Ishikawa (cell line): Measurements from ENCODE around the gene XDH.

Experiments used
- CEBPB ChIP-seq: IDR thresholded peaks from 2 replicates; pipeline ENCODE4 v1.6.1; 2012
- CREB1 ChIP-seq: IDR thresholded peaks from 2 replicates; pipeline ENCODE4 v1.6.1; 2012; ENCODE audit warnings: low read depth
- EP300 ChIP-seq: IDR thresholded peaks from 2 replicates; pipeline ENCODE4 v1.6.1; 2012; ENCODE audit warnings: borderline replicate concordance
- RAD21 ChIP-seq: IDR thresholded peaks from 2 replicates; pipeline ENCODE4 v1.6.1; 2012; ENCODE audit warnings: low read depth
- TAF1 ChIP-seq: IDR thresholded peaks from 2 replicates; pipeline ENCODE4 v1.6.1; 2012; ENCODE audit warnings: low read depth, mild to moderate bottlenecking
- TEAD4 ChIP-seq: IDR thresholded peaks from 2 replicates; pipeline ENCODE4 v1.6.1; 2012
- YY1 ChIP-seq: IDR thresholded peaks from 2 replicates; pipeline ENCODE4 v1.6.1; 2012; ENCODE audit warnings: low read depth
- TF ChIP-seq, protein P1 (sequence below): IDR thresholded peaks from 2 replicates; pipeline ENCODE4 v1.6.1; 2012; ENCODE audit warnings: low read depth, mild to moderate bottlenecking
- TF ChIP-seq, protein P2 (sequence below): IDR thresholded peaks from 2 replicates; pipeline ENCODE4 v1.6.1; 2012

GRCh38 chr2:31384771-31385276 is 29.7 kb downstream of the XDH start:
- TF ChIP-seq TEAD4 (no peak), EP300 (no peak), TAF1 (no peak), CREB1 (no peak), RAD21 (no peak), YY1 (no peak), CEBPB (no peak)
- TF ChIP-seq, protein P1, sequence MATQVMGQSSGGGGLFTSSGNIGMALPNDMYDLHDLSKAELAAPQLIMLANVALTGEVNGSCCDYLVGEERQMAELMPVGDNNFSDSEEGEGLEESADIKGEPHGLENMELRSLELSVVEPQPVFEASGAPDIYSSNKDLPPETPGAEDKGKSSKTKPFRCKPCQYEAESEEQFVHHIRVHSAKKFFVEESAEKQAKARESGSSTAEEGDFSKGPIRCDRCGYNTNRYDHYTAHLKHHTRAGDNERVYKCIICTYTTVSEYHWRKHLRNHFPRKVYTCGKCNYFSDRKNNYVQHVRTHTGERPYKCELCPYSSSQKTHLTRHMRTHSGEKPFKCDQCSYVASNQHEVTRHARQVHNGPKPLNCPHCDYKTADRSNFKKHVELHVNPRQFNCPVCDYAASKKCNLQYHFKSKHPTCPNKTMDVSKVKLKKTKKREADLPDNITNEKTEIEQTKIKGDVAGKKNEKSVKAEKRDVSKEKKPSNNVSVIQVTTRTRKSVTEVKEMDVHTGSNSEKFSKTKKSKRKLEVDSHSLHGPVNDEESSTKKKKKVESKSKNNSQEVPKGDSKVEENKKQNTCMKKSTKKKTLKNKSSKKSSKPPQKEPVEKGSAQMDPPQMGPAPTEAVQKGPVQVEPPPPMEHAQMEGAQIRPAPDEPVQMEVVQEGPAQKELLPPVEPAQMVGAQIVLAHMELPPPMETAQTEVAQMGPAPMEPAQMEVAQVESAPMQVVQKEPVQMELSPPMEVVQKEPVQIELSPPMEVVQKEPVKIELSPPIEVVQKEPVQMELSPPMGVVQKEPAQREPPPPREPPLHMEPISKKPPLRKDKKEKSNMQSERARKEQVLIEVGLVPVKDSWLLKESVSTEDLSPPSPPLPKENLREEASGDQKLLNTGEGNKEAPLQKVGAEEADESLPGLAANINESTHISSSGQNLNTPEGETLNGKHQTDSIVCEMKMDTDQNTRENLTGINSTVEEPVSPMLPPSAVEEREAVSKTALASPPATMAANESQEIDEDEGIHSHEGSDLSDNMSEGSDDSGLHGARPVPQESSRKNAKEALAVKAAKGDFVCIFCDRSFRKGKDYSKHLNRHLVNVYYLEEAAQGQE: no peak
- TF ChIP-seq, protein P2, sequence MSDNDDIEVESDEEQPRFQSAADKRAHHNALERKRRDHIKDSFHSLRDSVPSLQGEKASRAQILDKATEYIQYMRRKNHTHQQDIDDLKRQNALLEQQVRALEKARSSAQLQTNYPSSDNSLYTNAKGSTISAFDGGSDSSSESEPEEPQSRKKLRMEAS: no peak
